COLO668 (cell line): Measurements from ENCODE around the gene AGMO.

Experiments
- DNase-seq: peaks from one replicate; lab custom pipeline; 2025; ENCODE audit not compliant: unreplicated experiment; lab: John Stamatoyannopoulos, UW

AGMO gene

DNA sequence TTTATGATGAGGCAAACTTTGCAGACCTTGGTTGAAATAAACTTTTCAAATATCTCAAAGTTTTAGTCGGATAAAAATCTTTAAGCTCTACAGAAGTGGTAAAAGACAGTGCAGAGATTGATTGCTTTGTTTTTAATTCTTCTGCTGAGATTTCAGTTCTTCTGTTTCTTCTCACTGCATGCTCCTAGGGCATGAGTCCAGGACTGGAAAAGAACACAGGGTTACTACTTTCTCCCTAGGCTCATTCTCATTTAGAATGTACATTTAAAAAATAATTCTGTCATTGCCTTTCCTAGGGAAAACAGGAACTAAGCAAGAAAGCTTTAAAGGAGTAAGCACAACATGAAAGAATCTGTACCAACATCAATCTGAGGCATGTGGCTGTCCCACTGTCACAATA, 402.6 kb downstream of the AGMO start:
- DNase-seq, result no peak

GRCh38 chr7:15158141-15158810, 403.5 kb downstream of the AGMO start:
- DNase-seq, result no peak
